HG02840 (cell line): ENCODE measurements around the gene GDF15.
"Not testable (repeated sequence)": the region's sequence is repeated elsewhere in the genome, so short reads cannot be mapped to it uniquely, and the experiment has no call there.

Experiments used
- ATAC-seq: cut with Tn5 transposase; IDR thresholded peaks from one replicate; pipeline ENCODE4 v1.9.1; 2021; ENCODE audit warnings: mild to moderate bottlenecking, moderate library complexity, moderate number of reproducible peaks; ENCODE audit not compliant: unreplicated experiment, low FRiP score

Gene GDF15

DNA sequence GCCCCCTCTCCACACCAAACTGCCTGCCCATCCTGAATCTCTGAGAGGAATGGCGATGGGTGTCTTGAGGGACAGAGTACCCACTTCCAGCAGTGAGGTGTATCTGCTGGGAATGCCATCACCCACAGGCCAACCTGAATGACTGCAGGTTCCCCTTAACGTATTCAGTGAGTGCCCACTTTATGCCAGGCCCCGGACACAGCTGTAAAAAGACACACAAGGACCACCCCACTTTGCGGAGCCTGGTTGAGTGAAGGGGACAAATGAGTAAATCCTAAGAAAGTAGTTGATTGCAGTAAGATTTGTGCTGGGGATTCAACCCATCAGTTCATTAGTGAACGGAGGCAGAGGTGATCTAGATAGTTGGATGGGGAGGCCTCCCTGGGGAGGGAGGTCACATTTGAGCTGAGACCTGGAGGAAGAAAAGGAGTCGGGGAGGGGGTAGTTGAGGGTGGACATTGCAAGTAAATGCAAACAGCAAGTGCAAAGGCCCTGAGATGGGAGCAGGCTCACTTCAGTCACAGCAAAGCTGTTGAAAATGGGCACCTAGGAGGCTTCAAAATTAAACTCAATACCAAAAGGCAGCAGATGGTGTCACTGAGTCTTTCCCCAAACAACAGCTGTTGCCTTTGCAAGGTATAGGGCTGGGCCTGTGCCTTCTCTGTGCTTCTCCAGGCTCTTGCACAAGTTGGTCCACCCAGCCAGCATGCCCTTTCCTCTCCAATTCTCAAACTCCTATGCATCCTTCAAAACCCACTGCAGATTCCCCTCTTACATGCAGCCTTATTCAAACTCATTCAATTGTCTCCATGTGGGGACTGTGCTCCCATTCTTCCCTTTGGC lies 4.3 kb downstream of the GDF15 start:
- no peak for ATAC-seq

DNA sequence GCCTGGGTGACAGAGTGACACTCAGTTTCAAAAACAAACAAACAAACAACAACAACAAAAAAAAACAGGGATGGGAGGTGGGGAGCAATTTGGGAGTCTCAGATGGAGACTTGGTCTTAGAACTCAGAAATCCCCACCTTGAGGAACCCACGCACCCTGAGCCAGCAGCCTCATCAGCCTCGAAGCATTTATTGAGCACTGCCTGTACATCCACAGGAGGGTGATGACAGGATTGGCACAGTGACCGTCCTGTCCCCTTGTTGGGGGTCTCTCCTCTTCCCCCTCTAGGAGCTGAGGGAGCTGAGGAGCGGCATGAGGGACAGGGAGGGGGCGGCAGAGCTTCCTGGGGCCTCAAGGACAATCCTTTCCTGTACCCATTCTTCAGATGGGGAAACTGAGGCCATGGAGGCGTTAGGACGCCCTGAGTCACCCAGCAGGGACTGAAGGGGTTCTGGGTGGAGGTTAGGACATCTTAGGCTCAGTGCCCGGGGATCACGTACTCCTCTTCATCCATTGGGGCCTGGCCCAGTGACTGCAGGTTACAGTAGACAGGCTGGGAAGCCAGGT lies 5.6 kb downstream of the GDF15 start:
- no peak for ATAC-seq

DNA sequence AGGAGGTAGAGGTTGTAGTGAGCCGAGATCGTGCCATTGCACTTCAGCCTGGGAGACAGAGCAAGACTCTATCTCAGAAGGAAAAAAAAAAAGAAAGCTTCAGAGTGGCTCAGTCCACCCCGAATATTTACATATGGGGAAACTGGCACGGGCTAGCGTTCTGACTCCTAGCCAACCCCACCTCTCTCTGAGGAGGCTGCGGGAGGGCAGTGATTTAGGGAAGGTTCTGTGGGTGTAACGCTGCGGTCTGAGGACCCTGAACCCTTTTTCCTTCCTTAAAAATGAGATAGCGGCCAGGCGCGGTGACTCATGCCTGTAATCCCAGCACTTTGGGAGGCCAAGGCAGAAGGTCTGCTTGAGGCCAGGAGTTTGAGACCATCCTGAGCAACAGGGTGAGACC lies 6.5 kb downstream of the GDF15 start:
- ATAC-seq = no peak

DNA sequence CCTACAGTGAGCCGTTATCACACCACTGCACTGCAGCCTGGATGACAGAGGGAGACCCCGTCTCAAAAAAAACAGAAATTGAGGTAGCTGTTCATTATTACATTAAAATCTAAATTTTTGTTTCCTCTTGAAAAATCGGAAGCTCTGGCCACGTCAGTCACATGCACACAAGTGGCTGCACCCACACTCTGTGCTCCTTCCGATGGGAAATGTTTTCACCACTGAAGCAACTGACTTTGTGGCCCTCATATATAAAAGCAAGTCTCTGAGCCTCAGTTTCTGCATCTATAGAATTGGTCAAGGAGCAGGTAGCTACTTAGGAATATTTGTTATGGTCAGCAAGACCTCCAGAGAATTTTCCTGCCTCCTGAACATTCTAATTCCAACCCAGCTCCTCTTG lies 7.0 kb downstream of the GDF15 start:
- no peak for ATAC-seq

DNA sequence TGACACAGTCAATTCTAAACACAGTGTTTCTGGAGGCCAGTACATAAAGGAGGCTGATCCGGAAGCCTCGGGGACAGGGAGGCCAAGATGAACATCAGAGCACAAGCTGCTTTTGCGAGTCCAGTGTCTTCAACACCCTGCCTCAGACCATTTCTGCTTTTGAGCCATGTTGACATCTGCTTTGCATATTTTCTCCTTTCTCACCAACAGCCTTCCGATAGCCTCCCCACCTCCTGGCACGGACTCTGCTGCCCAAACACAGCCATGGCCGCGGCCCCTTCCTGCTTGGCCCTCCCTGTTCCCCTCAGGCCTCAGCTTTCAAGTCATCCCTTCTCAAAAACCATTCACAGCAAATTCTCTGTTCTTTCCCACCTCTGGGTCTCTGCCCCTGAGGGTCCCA lies 7.9 kb downstream of the GDF15 start:
- ATAC-seq = no peak

DNA sequence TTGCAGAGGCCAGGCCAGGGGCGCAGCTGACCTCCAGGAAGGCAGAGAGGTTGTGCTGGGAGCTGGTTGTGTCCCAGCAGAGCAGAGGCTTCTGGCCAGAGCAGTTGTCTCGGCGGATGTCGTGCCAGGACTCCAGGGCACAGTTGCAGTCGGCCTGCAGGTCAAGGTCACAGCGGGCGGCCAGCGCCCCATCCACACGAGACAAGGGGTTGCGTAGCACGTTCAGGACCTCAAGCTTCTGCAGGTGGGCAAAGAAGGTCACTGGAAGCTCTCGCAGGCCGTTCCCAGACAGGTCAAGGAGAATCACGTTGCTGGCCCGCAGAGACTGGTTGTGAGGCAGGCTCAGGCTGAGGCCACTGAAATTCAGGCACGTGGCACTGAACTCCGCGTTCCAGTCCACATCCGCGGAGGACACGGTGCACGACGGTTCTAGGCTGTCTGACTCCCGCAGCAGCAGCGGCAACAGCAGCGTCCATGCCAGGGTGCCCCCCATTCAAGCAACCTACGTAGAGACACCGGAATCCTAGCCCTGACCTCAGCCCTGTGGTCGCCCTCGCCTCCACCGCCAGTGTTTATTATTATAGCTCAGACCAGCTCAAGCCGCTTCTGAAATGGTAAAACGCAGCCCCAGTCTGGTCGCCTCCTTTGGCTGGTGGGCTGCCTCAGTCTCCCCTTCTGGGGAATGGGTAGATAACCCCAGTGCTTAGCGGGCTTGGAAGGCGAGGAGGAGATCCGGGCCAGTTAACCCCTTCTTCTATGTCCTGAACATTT lies 10.7 kb downstream of the GDF15 start:
- no peak for ATAC-seq

DNA sequence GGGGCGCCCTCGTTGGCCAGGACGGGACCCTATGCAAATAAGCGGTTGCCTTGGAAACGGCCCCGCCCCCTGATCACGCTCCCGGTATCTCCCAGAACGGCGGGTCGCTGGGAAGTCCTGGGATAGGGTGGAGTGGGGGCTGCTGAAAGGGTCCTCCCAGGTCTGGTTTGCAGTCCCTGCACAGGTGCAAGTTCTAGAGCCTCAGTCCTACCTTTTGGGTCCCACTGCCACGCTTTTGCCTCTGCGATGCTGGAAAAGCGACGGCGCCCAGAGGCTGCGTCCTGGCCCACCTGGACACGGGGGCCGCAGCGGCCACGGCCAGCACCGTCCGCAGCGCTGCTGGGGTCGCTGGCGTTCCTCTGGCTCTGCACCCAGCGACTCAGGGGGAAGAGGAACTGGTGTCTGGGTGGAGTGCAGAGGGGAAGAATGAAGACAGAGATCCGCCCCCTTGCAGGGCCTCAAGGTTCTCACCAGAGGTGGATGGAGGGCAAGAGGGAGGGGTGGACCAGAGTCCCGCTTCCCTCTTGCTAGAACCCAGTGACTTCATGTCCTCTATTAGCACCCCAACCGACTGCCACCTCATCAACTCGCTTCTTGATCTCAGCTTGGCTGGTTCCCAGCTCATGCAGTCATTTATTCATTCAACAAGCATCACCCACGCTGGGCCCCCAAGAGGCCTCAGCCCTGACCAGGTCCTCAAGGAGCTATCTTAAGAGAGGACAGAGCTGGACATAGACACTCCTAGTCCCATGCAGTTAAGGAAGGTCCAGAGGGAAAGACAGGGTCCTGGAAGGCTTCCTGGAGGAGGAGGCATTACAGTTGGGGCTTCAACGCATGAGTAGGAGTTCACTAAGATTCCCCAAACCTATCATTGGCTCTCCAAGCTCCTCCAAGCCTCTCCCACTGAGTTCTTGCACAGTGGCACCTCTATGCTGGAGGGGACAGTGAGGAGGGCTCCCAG lies 11.6 kb downstream of the GDF15 start, which contains the start of gene LRRC25:
LRRC25 (minus strand) TSS at position 381 of the 961 bp plus-strand sequence. CDS start 659 bp downstream, outside the sequence.
- ATAC-seq = no peak

DNA sequence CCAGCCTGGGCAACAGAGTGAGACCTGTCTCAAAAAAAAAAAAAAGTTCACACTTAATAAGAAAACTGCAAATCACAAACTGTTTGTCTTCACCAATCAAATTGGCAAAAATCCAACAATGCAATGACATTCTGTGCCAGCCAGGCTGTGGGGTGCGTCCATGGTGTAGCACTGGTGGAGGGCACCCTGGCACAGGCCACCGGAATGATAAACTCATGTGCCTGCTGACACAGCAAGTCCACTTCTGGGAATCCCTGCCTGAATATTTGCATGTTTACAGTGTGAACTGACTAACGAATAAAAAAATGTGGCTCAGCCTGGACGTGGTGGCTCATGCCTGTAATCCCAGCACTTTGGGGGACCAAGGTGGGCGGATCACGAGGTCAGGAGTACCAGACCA lies 13.1 kb downstream of the GDF15 start:
- ATAC-seq = no peak

DNA sequence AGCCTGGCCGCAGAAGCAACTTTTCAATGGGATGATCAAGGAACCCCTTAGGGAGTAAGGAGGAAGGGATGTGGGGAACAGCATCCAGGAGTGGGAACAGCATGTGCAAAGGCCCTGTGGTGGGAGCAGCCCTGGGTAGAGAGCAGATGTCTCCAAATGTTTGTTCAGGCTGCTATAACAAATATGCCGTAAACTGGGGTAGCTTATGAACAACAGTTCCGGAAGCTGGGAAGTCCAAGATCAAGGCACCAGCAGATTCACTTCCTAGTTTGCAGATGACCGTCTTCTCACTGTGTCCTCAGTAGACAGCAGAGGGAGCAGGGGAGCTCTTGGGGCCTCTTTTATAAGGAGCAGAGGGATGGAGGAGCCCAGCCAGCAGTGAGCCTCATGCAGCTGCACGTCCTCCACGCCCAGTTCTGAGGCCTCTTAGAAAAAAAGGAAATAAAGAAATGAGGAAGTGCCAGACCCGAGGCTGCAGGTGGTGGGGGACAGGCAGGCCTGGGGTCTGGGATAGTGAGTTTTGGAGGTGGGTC lies 15.7 kb downstream of the GDF15 start:
- no peak for ATAC-seq

DNA sequence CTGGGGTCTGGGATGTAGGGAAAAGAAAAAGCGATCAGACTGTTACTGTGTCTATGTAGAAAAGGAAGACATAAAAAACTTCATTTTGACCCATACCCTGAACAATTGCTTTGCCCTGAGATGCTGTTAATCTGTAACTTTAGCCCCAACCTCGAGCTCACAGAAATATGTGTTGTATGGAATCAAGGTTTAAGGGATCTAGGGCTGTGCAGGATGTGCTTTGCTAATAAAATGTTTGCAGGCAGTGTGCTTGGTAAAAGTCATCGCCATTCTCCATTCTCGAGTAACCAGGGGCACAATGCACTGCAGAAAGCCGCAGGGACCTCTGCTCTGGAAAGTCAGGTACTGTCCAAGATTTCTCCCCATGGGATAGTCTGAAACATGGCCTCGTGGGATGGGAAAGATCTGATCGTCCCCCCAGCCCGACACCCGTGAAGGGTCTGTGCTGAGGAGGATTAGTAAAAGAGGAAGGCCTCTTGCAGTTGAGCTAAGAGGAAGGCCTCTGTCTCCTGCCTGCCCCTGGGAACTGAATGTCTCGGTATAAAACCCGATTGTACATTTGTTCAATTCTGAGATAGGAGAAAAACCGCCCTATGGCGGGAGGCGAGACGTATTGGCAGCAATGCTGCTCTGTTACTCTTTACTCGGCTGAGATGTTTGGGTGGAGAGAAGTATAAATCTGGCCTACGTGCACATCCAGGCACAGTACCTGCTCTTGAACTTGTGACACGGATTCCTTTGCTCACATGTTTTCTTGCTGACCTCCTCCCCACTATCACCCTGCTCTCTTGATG lies 16.7 kb downstream of the GDF15 start:
- ATAC-seq = not testable (repeated sequence)

DNA sequence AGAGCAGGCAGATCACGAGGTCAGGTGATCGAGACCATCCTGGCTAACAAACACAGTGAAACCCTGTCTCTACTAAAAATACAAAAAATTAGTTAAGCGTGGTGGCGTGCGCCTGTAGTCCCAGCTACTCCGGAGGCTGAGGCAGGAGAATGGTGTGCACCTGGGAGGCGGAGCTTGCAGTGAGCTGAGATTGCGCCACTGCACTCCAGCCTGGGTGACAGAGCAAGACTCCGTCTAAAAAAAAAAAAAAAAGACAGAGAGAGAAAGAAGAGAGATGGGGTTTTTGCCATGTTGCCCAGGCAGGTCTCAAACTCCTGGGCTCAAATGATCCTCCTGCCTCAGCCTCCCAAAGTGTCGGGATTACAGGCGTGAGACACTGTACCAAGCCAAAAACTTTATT lies 19.8 kb downstream of the GDF15 start:
- ATAC-seq = not testable (repeated sequence)

DNA sequence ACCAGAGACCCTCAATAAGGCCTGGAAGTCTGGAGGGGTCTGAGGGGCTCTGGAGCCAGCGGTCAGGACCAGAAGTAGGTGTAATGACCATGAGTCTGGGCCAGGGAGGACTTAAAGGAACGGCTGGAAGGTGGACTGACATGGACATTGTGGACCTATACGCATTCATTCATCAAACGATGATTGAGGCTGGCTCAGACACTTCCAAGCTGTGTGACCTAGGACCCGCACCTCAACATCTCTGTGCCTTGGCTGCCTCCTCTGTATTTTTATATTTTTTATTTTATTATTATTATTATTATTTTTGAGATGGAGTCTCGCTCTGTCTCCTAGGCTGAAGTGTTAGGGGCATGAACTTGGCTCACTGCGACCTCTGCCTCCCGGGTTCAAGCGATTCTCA lies 20.8 kb downstream of the GDF15 start:
- no peak for ATAC-seq

DNA sequence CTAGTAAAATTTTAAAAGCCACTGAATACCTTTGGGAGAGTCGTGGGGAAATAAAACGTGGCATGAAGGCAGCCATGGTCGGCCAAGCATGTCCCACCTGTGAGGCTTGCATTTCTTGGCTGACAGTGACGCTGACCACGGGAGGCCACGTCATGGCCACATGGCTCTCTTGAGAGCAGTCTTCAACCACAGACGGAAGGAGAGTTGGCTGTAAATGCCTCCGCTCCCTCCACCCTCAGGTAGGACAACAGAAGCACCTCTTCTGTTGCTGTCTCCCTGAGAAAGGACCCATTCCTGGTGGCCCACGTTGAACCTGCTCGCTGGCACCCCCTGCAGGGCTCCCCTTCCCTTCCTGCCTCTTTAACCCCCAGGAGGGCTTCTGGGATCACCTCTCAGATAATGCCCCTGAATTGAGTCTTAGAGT lies 22.1 kb downstream of the GDF15 start:
- no peak for ATAC-seq

DNA sequence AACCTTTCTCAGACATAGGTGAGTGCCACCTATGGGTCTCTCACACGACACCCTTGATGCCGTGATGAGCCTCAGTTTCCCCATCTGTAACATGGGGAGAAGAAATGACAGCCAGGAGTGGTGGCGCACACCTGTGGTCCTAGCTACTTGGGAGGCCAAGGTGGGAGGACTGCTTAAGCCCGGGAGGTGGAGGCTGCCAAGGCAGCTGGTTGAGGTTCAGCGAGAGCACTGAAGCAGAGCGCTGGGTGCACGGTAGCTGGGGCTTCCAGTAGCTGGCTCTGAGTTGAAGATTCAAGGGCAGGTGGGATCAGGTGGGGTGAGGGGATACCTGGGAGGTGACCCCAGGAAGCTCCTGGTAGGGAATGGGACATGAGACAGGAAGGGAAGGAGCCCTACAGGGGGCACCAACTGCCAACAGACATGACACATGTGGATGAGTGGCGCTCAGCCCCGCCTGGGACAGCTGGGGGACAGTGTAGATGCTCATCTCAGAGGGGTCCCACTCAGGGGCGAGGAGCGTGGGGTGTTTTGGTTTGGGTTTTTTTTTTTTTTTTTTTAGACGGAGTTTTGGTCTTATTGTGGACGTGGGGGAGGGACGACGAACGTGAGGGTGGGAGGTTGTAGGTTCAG lies 26.8 kb downstream of the GDF15 start:
- ATAC-seq = no peak

DNA sequence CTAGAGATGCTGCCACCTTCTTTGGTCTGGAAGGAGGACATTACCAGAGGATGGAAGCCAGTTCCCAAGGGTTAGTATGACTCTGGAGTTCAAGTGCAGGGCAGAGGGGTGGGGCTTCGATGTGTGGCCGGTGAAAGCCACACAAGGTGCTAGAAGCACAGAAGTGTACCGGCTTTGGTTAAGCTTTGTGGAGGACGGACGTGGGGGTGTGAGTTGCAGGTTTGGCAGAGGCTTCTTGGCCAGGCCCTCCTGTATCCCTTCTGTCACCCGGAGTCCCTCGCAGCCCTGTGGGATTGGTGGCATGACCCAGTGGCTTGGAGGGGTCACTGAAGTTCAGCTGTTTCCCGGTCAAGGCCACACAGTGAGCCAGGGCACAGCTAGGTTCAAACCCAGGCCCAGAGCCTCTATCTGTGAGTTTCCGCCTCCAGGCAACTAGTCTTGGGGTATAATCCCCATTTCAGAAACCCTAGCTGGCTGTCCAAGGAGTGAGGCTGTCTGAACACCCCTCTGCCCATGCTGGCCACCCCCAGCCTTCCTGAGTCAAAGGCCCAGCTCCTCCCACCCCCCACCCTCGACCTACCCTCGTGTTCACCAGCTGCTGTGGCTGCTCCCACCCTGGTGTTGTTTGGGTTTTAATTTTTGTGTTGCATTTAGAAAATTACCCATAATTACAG lies 28.7 kb downstream of the GDF15 start:
- ATAC-seq = no peak

DNA sequence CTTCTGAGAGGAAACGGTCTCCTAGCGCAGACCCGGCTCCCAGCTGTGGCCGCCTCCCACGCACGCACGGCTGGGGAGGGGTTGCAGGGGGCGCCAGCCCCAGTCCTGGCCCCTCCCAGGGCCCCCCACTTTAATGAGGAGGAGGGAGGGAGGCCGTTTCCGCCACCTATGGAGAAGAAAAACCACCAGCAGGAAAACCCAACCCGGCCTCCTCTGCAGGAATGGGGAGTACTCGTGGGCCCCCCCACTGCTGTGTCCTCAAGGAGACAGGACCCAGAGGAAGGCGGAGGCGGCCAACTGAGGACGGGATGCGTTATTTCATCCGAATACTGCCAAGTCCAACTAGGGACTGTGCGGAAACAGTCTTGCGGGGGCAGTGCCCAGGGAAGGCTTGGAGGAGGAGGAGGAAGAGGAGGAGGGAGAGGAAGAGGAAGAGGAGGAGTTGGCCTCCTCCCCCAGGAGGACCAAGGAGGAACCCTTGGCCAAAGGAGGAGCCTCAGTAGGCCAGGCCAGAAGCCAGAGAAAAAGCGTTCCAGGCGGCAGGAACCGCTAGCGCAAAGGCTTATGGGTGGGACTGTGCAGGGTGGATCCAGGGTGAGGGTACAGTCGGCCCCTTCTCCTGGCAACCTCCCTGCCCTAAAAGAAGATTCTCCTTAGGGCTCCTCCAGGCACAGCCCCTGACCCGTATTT lies 29.4 kb downstream of the GDF15 start:
- no peak for ATAC-seq

DNA sequence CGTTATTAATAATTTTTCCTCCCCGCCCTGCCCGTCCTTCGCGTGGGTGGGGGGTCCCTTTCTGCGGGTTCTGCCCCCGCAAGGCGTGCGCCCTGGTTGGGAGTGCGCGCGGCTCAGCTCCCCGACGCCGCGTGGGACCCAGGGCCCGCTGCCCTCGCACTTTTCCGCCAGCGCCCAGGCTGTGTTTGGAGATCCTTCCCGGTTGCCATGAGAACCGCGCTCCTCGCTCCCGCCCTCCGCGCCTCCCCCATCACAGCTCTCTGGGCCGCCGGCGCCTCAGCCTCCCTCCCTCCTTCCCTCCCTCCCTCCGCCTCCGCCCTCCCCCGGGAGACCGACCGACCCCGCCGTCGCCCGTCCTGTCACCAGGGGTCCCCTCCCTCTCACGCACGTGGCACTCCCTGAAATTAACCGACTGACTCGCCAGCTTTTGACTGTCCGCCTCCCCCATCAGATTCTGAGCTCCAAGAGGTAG lies 30.9 kb downstream of the GDF15 start:
- no peak for ATAC-seq
